GM18498 (cell line): Measurements from ENCODE around the gene TCERG1L.
"Not testable (repeated sequence)": the region's sequence is repeated elsewhere in the genome, so short reads cannot be mapped to it uniquely, and the experiment has no call there.

Experiments
- ATAC-seq: cut with Tn5 transposase; IDR thresholded peaks from one replicate; pipeline ENCODE4 v1.9.1; 2021; ENCODE audit warnings: mild to moderate bottlenecking, moderate library complexity; ENCODE audit not compliant: unreplicated experiment

TCERG1L gene

DNA sequence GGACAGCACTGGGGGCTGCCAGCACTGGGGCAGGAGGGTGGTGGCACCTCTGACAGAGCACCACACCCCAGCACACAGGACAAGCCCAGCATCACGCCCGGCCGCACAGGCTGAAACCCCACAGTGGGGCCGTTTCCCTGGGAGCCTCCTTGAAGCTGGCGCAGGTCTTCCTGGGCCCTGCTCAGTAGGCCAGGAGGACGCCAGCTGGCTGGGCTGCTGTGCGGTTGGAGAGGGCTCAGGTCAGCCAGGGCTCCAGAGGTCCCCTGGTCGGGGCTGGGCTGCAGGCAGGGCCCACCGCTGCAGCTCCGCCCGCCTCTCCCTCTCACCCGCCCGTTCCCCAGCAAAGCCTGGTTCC lies 137.3 kb downstream of the TCERG1L start:
- ATAC-seq = no peak

DNA sequence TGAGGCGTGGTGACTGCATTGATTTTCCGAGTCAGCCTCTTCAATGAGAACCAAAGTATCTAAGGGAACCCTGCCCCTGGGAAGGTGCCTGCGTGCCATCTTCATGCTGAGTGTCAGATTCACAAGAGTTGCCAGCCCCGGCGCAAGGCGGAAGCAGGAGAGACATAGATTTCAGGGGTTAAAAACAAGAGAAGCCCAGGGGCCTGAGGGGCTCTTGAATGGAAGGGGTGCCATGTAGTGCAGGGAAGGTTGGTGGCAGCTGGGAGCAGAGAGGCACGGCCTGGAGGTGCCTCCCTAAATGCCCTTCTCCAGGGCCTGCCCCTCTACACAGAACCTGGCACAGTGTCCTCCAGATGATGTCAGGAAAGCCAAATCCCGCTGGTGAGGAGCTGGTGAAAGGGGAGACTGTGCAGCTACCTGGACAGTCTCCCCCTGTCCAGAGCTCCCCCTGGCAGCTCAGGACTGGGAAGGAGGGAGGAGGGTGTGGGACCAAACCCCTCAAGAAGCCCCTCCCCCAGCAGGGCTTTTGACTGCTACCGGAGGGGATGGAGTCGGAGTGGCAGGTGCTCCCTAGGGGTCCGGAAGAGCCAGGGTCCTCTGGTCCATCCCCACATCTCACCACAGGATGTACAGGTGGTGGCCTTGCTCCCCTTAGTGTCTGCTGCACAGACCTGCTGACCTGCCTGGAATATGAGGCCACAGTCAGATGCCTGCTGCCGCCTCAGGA lies 137.9 kb downstream of the TCERG1L start:
- ATAC-seq = no peak

DNA sequence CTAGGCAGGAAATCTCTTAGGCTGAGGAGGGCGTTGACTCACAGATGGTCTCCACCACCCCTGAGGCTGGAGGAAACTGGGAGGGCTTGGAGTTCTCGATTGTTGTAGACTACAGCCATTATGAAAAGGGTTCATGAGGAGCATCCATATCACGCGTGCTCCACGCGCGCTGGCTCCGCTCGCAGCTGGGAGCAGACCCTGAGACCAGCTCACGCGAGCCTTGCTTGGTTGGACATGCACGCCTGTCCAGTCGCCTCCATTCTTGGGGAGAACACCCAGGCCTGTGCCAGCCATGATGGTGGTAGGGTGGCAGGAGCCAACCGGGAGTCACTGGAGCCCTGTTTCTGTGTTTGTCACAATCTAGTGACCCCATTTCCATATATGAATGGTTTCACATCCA lies 139.1 kb downstream of the TCERG1L start:
- no peak for ATAC-seq

DNA sequence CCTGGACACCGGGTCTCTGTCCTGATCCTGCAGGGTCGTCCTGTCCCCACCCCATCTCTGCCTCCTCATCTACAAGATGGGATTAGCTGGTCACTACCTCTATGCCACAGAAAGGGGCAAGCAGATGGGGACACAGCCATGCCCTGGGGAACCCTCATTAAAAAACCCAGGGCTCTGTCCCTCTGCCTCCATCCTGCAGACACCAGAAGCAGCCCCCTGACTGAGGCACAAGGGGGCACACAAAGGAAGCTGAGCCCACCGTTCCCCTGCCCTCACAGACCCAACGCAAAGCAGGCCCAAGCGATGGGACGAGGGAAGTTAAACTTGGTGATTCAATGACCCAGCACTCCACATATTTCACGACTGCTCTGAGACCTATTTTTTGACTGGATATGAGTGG lies 142.4 kb downstream of the TCERG1L start:
- no peak for ATAC-seq

DNA sequence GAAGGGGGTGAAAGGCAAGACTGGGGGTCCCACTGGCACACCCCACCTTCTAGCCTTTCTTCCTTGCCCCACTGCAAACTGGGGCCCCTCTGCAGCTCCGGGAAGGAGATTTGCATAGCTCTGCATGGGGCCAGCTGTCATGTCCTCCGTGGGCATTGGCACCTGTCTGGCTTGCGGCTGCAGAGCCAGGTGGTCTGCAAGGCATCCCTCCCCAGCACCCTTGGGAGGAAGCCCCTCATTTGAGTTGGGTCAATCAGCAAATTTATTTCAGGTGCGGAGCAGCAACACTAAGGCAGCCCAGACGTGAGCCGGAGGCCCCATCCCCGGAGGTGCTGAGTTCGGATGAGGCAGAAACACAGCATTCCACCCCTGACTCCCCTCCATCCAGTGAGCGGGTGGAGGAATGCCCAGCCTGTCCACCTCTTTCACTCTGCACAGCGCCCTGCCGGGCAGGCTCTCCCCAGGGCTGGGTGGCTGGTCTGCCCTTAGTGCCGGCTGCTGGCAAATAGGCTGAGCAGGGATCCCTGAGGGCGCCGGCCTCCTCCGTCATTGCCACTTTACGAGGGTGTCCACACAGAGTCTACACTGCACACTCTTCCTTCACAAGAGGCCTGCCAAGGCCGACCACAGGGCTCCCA lies 143.2 kb downstream of the TCERG1L start:
- no peak for ATAC-seq

DNA sequence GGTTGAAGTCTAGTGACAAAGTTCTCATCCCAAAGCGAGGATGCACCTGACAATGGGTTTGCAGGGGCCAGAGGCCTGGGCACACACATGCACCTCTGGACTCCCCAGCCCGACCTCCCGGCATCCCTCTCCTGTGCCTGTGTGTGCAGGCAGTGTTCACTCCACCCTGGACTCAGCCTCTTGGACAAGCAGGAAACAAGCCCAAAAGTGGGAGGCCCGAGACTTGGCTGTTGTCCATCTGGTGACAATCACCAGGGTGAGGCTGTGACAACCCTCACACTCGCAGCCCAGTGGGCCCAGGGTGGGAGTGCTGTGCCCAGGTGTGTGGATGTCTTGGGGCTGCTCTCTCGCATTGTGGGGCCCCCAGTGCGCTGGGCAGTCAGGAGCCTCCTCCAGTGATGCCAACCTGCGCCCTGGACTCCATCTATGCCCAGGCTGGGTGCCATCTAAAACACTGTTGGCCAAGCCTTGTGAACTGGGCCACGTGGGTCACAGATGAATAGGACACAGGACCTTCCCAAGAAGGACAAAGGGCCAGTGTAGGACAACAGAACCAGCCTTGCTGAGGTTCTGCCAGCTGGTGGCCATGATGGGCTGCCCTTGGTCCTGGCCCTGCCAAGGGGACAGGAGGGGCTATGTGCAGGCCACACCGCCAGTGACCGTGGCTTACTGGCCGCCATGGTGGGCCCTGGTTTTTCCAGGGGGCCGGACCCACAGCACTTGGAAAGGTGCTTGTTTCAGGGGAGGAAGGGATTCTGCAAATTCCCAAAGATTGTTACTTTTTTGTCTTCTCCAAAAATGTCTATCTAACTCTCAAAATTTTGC lies 144.3 kb downstream of the TCERG1L start:
- no peak for ATAC-seq

DNA sequence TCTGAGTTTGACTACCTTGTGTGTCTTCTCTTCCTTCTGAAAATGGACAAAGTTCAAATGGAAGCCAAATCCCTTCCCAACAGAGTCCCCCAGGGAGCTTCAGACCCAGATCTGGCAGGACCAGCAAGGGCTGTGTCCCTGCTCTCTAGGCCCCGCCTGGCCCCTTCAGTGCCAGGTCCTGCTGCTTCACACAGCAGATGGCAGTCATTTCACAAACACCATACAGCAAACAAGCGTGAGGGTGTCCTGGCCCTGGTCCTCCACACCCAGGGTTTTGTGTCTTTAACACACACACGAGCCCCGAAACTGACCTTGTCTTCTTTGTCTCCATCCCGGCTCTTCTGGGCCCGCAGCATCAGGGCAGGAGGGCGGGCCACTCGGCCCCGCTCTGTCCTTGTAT lies 145.0 kb downstream of the TCERG1L start:
- no peak for ATAC-seq

DNA sequence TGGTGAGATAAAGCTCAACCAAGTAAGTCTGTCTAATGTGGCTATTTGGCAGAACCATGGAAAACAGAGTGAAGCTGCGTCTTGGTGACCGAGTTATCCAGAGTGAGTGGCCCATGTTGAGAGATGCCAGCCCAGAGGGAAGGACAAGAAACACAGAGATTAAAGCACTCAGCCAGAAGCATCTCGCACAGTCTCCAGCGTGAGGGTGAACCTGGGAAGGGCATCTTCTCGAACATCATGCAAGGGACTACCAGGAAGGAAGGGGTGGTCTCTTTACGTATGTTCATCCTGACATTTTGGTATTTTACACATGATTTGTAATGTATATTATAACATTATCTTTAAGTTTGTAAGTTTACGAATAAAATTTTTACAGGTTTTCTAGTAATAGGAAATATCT lies 146.4 kb downstream of the TCERG1L start:
- no peak for ATAC-seq

DNA sequence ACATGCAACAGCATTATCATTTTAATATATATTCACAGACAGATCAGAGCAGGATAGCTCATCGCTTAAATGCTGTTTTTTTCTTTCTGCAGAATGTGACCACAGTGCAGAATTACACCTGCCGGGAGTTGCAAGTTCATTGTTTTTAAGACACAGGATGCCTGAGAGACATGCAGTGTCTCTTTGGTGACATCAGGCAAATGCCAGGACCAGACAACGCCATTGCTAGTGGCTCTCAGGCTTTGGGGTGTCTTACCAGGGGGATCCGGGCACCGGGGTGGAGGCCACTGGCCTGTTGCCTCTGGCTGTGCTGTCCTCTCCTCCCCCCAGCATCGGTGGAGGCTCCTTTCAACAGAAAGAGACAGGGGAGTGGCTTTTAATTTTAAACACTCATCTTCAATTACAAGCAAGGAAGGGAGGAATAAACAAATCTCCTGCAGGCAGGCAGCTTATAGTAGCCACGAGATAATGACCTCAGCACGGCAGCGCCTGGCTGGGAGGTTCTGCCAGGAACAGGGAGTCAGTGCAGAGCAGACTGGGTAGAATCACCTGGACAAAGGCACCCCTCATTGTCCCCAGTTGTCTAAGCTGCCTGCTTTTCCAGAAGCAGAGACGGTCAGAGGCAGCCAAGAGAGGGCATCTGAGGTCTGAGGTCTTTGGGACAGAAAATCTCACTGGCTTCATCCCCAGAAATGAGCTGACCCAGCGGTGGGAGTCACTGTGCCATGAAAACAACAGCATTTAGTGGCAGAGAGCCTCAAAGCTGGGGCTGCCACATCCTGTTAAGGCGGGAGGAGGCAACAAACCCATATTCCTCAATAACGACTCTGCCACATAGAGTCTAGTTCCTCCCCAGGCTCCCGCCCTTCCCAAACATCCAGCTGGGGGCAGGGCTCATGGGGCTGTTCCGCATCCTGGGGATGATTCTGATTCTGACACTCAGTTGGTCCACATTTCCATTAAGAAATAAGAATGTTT lies 148.4 kb downstream of the TCERG1L start:
- no peak for ATAC-seq

DNA sequence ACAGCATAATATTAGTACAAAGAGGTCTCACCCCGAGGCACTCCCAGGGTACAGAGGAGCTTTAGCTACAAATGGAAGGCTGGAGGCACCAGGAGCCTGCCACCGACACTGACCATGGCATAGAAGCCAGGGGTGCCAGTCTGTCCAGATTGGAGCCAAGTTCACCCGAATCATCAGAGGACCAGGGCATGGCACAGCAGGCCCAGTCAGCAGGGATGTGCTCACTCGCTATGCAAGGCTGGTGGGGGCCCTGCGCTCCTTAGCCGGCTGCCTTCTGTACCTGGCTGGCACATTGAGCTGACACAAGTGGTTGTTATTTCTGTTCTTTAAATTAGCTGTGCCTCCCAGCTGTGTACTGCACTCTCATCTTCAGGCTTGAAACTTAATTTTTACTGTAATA lies 149.3 kb downstream of the TCERG1L start:
- ATAC-seq = no peak

DNA sequence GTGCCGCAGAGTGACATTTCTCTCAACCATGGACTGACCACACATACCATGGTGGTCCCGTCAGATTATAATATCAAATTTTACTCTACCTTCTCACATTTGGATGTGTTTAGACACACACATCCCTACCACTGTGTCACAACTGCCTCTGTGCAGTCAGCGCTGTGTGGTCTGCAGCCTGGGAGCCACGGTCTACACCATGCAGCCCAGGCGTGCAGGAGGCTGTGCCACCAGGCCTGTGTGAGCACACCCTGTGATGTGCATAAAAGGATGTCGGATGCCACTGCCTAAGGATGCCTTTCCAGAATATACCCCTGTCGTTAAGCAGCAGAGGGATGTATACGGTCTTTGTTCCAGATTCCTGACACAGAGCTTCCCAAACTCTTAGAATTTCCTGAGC lies 150.4 kb downstream of the TCERG1L start:
- no peak for ATAC-seq

DNA sequence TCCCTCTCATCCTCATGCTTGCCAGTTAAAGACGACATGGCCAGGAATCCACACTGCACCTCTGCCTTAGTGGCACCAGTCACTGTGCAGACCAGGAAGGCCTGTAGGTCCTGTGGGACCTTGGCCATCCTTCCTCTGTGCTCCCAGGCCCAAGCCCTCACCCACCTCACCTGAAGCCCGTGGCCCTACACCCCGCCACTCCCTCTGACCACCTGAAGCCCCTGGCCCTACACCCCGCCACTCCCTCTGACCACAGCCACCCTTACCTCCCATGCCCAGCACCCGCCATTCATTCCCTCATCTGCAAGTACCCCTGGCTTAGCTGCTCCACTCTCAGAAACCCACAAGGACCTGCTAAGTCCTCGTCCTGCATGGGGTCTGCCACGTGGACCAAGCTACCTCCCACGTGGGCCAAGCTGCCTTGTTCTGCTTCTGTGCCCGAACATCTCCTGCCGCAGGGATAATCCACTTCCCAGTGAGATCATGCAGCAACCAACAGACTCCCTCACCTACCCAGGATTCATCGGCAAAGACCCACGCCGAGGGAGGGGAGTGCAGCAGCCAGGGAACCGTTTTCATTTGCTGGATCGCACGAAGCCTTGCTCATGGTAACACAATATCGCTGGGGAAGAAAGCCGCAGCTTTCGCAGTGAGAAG lies 151.2 kb downstream of the TCERG1L start:
- ATAC-seq = no peak

DNA sequence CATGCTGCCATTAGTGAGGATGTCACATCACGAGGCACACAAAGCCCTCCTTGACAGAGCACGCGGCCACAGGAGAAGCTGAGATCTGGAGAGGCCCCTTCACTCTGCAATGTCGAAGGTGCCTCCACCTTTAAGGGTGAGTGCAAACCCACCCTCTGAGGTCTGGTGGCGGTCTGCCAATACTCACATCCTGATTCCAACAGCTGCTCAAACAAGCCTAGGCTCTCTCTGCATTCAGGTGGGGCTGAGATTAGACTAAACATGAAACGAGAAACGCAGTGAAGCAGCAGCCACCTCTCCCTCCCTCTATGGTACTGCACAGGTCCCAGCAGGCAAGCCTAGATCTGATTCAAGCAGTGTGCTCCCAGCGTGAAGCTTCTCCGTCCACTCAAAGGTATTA lies 151.8 kb downstream of the TCERG1L start:
- ATAC-seq = no peak

DNA sequence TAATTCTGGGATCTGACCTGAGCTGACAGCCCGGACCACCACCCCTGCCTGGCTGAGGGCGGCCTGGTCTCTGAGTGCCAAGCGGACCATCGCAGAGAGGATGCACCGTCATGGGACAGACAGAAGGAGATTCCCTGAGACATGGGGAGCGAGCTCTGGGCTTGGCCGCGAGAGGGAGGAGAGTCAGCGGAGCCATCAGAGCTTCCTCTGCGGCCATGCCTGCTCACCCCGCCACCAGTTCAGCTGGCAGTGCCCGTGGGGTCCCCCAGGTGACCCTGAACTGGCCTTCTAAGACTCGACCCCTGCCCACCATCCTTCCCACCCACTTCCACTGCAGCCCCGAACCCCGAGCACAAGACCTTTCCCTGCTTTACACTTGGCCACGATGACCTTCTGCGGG lies 152.8 kb downstream of the TCERG1L start:
- no peak for ATAC-seq

DNA sequence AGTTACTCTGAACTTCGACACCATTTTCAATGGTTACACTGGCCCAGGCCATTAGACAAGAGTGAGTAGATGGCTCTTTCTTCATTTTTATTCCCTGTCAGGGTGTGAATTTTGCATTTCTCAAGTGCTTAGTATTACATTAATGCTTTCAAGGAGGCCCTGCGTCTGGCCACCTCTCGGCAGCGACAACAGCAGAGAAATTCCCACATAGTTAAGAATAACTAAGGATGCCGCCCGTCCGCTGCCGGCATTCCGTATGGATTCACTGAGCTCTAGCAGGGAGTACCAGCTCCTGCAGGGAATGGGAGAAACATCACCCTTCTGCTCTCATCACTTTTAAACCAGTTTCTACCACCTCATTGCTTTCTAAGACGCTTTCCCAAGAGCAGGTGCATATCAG lies 153.6 kb downstream of the TCERG1L start:
- no peak for ATAC-seq

DNA sequence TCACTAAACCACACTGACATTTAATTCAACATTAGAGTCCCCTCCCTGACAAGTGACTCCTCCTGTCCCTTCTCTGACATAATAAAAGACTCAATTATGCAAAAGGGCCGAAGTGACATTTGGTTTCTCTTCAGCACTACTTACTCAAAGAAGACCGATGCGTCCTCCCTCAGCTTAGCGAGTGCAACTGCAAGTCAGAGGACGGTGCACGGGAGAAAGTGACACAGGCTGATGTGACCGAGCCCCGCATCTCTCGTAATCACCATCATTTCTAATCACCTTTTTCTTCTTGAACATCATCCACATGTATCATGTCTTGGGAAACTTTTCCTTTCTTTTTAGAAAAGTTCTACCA lies 155.7 kb downstream of the TCERG1L start:
- ATAC-seq = no peak

DNA sequence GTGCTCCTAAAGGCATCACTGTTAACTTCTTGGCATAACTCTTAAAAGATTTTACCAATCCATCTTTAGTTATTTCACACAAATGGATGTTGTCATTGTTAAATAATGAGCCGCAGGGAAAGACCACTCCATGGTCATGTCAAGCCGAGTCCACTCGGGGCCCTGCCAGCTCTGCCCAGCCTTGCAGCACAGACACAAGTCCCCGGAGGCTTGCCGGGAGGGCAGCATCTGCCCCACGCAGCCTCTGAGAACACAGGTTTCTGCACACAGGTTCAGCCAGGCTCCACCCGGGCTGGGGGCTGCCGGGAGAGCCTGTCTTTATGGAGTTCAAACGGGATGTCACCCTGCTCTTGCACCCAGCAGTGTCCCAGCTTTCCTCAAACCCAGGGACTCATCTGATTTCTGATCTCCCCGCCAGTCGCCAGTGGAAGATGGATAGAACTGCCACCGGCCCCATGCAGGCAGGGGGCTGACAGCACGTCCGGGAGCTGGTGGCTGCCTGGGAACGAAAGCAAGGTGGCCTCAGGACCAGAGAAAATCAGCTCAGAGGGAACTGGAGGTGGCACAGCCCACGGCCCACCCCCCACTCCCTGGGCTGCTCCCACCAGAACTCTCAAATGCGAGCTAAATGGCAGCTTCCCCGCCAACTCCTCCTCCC lies 156.2 kb downstream of the TCERG1L start:
- ATAC-seq = no peak

DNA sequence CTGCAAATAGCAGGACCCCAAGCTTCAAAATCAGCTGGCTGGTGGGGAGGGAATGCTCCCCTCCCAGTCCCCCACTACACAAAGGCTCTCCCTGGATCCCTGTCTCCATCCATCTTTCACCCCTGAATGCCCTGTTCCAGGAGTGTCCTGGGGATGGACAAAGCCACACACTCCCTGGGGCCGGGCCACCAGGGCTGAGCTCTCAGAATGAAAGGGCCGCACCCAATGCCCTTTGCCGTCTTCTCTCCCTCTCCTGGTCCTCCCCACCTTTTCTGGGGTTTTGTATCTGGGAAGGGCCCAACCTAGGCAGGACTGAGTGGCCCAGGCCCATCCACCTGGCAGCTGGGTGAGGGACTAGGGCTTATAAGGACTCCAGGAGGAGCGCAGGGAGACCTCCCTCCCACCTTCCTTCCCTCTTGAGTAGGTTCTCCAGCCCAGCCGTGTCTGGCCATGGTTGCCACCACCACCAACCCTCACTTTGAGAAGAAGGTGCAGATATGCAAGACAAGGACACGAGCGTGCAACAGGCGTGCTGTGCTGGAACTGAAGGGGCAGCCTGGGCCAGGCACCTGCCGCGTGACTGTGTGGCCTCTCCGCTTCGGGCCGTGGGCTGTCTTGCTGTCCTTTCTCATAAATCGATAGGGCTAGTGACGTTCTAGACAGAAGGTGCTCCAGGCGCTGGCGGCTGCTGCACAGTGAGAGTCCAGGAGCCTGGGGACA lies 157.1 kb downstream of the TCERG1L start:
- no peak for ATAC-seq

DNA sequence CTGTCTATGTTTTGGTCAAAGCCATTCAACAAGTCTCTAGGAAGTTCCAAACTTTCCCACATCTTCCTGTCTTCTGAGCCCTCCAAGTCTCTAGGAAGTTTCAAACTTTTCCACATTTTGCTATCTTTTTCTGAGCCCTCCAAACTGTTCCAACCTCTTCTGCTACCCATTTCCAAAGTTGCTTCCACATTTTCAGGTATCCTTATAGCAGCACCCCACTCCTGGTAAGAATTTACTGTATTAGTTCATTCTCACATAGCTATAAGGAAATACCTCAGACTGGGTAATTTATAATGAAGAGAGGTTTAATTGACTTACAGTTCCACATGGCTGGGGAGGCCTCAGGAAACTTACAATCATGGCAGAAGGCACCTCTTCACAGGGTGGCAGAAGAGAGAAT lies 159.1 kb downstream of the TCERG1L start:
- ATAC-seq = not testable (repeated sequence)
